GM12873 (cell line): ENCODE measurements around the gene RPP38.

Experiments used
- CTCF ChIP-seq: IDR thresholded peaks from 2 replicates; pipeline ENCODE4 v1.5.1; 2012; ENCODE audit warnings: low read depth, mild to moderate bottlenecking, moderate library complexity, low read length, control low read depth; ENCODE audit not compliant: insufficient read depth; ENCODE audit errors: missing control alignments

Gene RPP38

GRCh38 chr10:15113766-15114165, 16.6 kb downstream of the RPP38 start:
- no peak for TF ChIP-seq CTCF

DNA sequence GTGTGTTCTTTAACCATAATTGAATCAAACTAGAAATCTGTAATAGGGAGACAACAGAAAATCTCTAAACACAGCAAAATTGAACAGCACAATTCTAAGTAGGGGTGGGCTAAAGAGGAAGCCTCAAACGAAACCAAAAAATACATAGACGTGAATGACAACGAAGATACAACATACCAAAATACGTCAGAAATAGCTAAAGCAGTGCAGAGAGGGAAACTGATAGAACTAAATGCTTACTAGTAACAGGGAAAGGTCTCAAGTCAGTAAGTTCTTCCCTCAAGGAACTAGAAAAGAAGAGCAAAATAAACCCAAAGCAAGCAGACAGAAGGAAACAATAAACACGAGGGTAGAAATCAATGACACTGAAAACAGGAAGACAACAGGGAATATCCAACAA, 19.1 kb downstream of the RPP38 start:
- TF ChIP-seq CTCF, result no peak

DNA sequence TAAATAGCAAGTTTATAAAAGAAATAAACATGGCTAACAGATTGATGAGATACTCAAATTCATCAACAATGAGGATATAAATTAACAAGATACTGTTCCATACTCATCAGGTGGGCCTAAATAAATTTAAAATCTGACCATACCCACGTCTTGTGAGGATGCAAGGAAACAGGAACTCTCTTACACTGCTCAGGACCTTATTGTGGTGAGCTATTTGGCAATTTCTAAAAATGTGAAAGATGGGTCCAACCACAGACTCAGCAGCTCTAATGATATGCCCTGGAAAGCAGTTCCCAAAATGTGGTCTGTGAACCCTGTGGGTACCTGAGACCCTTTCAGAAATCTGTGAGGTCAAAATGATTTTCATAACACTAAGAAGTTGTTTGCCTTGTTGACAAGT, 21.5 kb downstream of the RPP38 start:
- TF ChIP-seq CTCF, result no peak

- no peak for TF ChIP-seq CTCF
Measured at GRCh38 chr10:15120523-15120922, 23.4 kb downstream of the RPP38 start.

DNA sequence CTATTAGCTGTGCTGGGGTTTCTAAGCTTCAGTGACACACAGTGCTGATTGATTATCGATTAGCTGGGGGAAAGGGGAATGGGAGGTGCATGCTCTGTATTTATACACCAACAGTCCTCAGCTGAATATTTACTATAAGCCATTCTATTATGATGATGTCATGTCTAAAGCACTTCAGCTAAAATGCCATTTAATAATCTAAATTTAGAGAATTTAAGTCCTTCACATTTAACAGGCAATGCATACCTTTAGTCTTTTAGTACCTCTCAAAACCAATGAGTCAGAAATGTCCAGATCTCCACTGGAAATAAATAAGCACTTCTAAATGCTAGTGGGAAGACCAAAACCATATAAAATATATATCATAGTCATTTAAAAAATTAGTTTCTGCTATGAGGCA, 24.6 kb downstream of the RPP38 start:
- TF ChIP-seq CTCF, result no peak

- TF ChIP-seq CTCF, result no peak
Measured at GRCh38 chr10:15122477-15123030, 25.4 kb downstream of the RPP38 start.

GRCh38 chr10:15123749-15124184, 26.6 kb downstream of the RPP38 start:
- TF ChIP-seq CTCF, result no peak

DNA sequence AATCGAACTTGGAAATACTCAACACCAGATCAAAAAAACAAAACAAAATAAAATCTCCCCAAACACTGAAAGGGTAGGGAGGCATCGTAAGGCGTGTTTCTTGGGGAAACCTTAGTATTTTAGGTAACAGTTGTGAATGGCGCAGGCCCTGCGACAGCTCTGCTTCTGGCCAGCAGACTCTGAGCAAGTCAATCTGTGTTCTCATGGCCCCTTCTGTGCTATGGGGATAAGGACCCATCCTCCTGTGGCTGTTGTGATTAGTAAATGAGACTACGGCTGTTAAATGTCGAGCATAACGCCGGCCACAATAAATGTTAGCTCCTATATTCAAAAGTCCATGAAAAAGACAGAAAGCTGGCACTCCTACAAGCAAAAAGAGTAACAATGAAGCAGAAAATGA, 27.0 kb downstream of the RPP38 start:
- TF ChIP-seq CTCF, result no peak
